ENCODE measurements around the gene CCDC187. TPM values are rescaled to one million over a fixed set of nuclear protein-coding genes. Genes with fewer than 3 reads are reported as not detected.

The CCDC187 gene
- polyA plus RNA-seq, 1 donor from 2014 or later: 0.15 TPM

DNA sequence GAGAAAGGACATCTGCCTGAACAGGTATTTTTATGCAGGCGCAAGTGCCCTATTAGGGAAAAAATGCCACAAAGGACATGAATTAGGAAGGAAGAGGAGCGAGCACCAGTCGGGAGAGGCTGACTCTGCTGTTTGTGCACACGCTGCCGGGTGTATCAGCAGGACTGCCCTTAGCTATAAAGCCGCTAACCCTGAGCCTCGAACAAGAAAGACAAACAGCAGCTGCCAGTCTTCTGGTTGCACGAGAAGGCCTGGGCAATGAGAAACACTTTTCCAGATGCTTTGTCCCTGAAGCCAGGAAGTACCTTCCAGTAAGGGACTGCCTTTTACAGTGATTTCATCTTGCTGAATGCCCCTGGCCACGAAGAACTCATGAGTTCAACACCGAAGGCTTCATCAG, 70.9 kb downstream of the CCDC187 start:
- peak overlapping the region in 1 of 3 donors; percentile 51 for H3K27ac Mint-ChIP-seq
- H3K27me3 Mint-ChIP-seq: no peaks in the 10 kb centered on the region
- no peaks in the 10 kb centered on the region for H3K9me3 Mint-ChIP-seq
- peaks cover 9% of the 10 kb centered on the region for H3K36me3 Mint-ChIP-seq
- H3K4me1 Mint-ChIP-seq: peaks cover 19 to 29% (median 26%) of the 10 kb centered on the region in 3 donors
- H3K4me3 Mint-ChIP-seq: peak overlapping the region in 2 of 4 donors; percentile 20 to 45

DNA sequence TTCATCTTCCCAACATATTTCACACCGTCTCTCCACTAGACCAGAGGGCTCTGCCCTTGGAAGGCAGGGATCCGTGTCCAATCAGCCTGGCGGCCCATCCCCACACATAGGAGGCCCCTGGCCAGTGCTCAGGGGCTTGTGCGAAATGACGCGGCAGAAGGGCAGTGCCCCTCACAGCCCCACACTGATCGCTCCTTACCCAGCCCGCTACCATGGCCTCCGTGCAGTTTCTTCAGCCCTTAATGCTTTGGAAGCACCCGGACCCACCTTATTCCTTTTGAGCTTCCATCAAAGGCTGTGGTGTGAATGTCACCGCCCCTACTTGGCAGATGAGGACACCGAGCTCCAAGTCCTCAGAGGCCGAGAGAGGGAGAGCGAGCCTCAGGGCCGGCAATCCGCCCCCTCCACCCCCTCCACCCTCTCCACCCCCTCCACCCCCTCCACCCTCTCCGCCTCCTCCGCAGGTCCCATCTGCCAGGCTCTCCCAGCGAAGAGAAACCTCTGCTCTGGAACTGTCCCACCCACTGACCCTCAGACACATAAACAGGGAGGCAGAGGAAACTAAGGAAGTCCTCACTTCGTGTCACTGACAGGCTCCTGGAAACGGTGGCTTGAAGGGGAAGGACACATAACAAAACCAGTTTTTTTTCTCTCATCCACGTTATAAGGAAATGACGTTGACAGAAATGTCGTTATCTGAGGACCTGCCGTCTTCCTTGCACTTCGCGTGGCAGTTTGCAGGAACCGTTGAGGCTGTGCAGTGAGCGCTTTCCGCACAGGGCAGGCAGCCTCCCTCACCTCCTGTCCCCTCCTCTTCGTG, 72.2 kb downstream of the CCDC187 start:
- H3K27me3 Mint-ChIP-seq: no peaks in the 10 kb centered on the region
- H3K9me3 Mint-ChIP-seq: no peaks in the 10 kb centered on the region
- peak overlapping the region in 1 of 4 donors; percentile 55 for H3K4me3 Mint-ChIP-seq
- peaks cover 20 to 32% (median 22%) of the 10 kb centered on the region in 3 donors for H3K4me1 Mint-ChIP-seq
- H3K27ac Mint-ChIP-seq: peak overlapping the region in 2 of 3 donors; percentile 80 to 85
- H3K36me3 Mint-ChIP-seq: peaks cover 9% of the 10 kb centered on the region

DNA sequence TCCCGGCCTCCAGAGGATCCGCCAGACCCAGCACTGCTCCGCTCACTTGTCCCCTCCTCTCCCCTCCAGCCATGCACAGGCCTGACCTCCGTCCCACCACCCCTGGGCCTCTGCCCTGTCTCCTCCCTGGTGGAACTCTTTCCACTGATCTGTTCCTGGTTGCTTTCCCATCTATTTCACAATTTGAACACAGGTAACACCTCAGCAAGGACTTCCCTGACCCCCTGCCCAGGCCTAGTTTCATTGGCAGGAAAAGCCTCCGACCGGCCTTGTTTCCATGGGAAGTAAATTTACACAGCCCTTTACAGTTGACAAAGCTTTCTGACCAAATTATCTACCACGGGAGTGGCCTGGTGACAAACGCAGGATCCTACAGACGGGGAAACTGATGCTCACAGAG, 73.1 kb downstream of the CCDC187 start:
- H3K36me3 Mint-ChIP-seq: peaks cover 9% of the 10 kb centered on the region
- no peaks in the 10 kb centered on the region for H3K27me3 Mint-ChIP-seq
- peak overlapping the region in 1 of 3 donors; percentile 80 for H3K27ac Mint-ChIP-seq
- peaks cover 25 to 41% (median 26%) of the 10 kb centered on the region in 3 donors for H3K4me1 Mint-ChIP-seq
- H3K9me3 Mint-ChIP-seq: no peaks in the 10 kb centered on the region
- H3K4me3 Mint-ChIP-seq: no peak overlapping the region

DNA sequence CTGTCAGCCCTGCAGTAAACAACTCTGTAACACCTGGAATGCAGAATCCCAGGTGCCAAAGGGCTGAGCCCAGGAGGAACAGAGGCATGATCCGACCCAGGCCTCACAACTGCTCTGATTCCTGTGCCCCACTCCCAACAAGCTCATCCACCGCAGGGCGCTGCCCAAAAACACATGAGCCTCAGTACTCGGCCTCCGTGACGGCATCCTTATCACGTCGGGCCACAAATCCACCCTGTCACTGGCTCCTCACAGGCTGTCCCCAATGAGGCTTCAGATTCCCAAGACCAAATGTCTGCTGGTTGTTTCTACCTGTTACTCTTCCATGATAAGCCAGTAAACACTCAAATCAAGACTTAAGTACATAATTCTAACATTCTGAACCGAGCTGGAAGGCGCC, 73.5 kb downstream of the CCDC187 start:
- peaks cover 5% of the 10 kb centered on the region for H3K36me3 Mint-ChIP-seq
- peak overlapping the region in 1 of 3 donors; percentile 80 for H3K27ac Mint-ChIP-seq
- H3K27me3 Mint-ChIP-seq: no peaks in the 10 kb centered on the region
- H3K9me3 Mint-ChIP-seq: no peaks in the 10 kb centered on the region
- peak overlapping the region in 1 of 4 donors; percentile 43 for H3K4me3 Mint-ChIP-seq
- peaks cover 26 to 44% (median 28%) of the 10 kb centered on the region in 3 donors for H3K4me1 Mint-ChIP-seq

DNA sequence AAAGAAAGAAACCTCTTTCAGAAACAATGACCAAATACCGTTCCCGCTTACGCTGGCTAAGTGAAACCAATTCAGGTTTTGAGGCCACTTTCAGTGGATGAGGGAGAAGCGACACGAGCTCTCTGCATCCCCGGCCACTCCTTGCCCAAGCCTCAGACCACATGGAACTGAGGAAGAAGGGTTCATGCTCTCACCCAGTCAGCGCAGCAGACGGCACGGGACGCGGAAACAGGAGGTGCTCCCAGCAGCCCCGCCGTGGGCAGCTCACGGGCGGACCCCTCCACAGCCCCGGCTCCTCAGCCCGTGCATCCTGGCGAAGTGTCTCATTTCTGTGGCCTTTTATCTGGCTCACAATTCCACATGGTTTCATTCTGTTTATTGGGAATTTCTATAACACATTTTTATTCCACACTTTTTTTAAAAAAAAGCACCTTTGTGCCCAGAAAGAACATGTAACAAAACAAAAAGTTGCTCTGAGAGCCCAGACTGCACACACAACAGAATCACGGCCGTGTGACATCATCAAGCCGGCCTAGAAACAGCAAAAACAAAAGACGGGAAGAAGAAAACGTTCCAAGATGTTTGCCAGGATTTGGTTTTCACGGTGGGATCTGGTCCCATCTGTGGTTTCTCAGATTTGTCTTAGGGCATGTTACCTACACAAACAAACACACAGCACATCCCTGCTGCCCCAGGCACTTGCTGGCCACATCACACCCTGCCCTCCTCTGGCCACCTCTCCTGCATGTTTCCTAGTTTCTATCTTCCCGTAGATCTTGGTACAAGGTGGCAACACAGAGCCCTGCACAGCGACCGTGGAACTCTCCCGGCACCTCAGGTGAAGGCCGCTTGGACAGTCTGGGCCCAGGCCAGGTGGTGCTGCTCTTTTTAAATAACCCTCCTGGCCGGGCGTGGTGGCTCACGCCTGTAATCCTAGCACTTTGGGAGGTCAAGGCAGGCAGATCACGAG, 74.5 kb downstream of the CCDC187 start:
- Mint-ChIP-seq H3K27ac (peak overlapping the region in 2 of 3 donors; percentile 54 to 91), H3K4me1 (peaks cover 26 to 48% (median 31%) of the 10 kb centered on the region in 3 donors), H3K4me3 (no peak overlapping the region), H3K36me3 (peaks cover 2% of the 10 kb centered on the region), H3K9me3 (no peaks in the 10 kb centered on the region), H3K27me3 (no peaks in the 10 kb centered on the region)

DNA sequence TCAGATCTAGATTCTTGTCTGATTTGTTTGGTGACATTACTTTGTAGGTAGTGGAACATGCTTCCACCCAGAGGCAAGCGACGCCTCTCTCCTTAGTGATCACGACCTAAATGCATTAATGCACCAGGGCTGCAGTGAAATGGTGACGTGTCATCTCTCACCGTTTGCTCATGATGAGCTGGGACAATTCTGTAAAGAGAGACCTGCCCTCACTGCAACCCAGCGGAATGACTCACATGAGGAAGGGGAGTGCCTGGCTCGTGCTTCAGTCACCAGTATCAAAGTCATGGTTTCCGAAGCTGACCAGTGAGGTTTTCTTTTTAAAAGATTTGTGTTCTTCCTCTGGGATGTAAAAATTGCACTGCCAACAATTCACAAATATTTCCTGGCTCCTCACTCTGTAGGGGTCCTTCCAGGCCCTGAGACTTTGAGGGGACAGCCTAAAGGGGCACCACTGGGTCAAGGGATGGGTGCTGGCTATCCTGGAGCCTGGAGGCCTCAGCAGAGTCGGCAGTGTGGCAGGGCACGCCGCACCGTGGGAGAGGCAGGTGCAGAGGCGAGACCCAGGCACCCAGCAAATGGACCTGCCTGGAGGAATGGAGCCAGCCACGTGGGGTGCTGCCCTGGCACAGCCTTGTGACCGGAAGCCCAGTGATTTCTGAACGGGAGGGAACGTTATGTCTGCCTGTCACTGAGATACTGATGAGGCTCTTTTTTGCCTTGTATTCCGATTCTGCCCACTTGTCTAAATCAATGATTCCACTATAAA, 75.6 kb downstream of the CCDC187 start:
- H3K36me3 Mint-ChIP-seq: peaks cover 2% of the 10 kb centered on the region
- no peak overlapping the region for H3K4me3 Mint-ChIP-seq
- no peaks in the 10 kb centered on the region for H3K9me3 Mint-ChIP-seq
- no peaks in the 10 kb centered on the region for H3K27me3 Mint-ChIP-seq
- H3K4me1 Mint-ChIP-seq: peaks cover 15 to 50% (median 31%) of the 10 kb centered on the region in 3 donors
- H3K27ac Mint-ChIP-seq: peak overlapping the region; percentile 54 to 91 (median 85)

DNA sequence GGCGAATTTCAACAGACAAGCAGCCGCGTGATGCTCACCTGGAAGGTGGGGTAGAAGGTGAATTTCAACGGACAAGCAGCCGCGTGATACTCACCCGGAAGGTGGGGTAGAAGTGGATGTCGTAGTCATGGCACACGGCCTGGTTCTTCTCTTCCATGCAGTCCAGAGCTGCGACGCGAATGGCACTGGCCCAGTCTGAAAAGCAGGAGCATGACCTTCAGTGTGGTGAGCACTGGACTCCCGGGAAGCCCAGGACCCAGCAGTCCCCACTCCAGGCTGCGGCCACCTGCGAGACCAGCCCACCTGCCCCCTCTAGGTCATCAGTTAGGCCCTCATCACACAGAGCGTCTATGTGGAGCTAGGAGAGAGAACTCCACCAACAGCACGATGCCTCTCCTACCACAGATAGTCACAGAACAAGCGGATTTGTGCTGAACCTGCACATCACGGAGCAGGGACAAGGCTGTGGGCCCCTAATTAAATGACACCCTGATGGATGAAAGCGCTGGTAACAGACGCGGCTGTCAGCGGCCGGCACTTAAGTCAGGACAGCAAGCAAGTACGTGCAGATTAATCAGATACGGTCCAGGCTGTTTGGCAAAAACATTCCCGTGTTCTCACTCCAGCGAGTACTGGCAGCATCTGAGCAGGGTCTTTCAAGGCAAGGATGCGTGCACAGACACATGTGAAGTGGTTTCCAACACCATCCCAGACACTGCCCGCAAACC, 77.0 kb downstream of the CCDC187 start:
- no peaks in the 10 kb centered on the region for H3K27me3 Mint-ChIP-seq
- no peaks in the 10 kb centered on the region for H3K9me3 Mint-ChIP-seq
- H3K4me1 Mint-ChIP-seq: peaks cover 14 to 52% (median 32%) of the 10 kb centered on the region in 3 donors
- H3K4me3 Mint-ChIP-seq: peak overlapping the region in 3 of 4 donors; percentile 83 to 87 (median 84)
- H3K36me3 Mint-ChIP-seq: peaks cover 2% of the 10 kb centered on the region
- peak overlapping the region; percentile 97 to 100 (median 99) for H3K27ac Mint-ChIP-seq

DNA sequence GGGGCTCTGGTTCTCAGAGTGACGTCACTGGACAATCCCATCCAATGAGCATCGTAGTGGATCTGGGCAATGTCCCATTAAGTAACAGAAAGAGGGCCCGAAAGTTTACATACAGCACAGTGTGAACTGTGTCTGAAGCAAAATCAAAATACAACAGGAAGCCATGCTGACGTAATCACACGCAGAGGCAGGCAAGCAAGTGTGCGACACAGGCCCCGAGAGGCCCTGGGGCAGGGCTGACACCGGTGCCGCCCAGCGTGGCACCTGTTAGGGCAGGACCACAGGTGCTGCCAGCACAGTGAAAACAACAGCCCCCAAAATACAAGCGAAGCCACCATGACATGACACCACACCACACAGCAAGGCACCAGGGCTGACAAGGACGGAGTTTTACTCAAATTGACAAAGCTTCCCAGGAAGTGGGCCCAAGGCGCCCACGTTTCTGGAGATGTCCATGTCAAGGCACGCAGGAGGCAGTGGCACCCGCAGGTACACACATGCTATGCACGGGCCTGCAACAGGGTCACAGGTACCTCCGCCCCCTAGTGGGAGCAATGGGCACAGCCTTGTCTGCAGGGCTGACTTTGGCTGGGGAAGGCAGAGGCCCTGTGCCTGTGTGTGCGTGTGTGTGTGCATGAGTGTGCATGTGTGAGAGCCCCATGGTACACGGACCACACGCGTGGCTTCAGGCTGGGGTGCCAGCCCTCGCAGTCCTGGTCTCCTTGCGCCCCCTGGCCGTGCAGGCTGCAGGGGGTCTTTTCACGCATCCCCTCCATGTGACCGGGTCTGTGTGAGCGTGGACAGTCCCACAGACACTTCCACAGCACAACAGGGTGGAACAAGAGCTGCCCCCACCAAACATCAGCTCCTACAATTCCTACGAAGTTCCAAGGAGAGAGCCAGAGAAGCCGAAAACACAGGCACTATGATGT, 77.9 kb downstream of the CCDC187 start:
- Mint-ChIP-seq H3K4me3 (peak overlapping the region; percentile 82 to 89 (median 86)), H3K4me1 (peaks cover 12 to 51% (median 32%) of the 10 kb centered on the region in 3 donors), H3K9me3 (no peaks in the 10 kb centered on the region), H3K27ac (peak overlapping the region; percentile 97 to 100 (median 99)), H3K27me3 (no peaks in the 10 kb centered on the region), H3K36me3 (peaks cover 2% of the 10 kb centered on the region)

DNA sequence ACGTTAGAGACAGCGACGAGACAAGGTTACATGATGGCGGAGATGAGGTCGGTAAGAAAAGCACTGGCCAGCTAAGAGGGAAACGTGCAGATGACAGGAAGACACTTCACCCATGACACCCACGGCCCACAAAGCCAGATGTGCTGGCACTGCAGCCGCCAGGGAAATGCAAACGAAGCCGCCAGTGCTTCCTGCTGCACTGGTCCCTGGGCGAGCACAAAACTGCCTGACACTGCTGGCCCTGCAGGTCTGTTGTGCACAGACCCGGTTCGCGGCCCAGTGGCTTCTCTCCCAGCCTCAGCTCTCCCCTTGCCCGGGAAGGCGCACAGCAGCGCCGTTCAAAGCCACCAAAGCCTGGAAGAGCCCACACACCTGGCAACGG, 78.5 kb downstream of the CCDC187 start:
- Mint-ChIP-seq H3K27me3 (no peaks in the 10 kb centered on the region), H3K4me3 (peak overlapping the region; percentile 82 to 89 (median 86)), H3K4me1 (peaks cover 9 to 48% (median 33%) of the 10 kb centered on the region in 3 donors), H3K27ac (peak overlapping the region; percentile 97 to 100 (median 99)), H3K9me3 (no peaks in the 10 kb centered on the region), H3K36me3 (peaks cover 2% of the 10 kb centered on the region)

DNA sequence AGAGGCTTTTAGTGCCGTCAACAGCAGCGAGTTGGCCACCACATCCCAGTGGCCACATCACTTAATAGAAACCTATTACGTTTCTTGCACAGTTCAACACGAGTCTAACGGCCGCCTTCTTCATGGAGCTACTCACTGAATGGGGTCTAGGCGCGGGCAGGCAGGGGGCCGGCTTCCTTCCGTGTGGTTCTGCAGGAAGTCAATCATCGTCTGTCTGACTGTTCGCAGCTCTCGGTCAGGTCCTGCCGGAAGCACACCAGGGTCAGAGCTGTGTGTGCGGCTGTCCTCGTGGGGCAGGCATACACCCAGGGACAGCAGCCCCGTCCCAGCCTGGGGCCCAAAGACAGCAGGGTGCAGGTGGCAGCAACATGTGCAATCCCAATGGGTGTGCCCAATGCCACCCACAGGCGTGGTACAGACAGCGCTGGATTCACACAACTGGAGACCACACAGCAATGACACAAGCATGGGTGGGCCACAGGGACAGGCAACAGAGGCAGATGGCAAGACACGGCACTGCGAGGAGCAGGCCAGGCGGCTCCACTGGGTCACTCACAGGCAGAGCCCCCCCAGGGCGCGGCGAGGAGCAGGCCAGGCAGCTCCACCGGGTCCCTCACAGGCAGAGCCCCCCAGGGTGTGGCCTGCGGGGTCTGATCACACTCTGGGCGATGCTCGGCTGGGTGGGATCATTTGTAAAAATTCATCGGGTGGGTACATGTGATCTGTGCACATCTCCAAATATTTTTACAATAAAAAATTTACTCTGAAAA, 79.8 kb downstream of the CCDC187 start:
- H3K36me3 Mint-ChIP-seq: no peaks in the 10 kb centered on the region
- H3K27me3 Mint-ChIP-seq: no peaks in the 10 kb centered on the region
- H3K27ac Mint-ChIP-seq: peak overlapping the region; percentile 84 to 100 (median 99)
- H3K4me1 Mint-ChIP-seq: peaks cover 9 to 46% (median 33%) of the 10 kb centered on the region in 3 donors
- peak overlapping the region in 3 of 4 donors; percentile 52 to 89 (median 54) for H3K4me3 Mint-ChIP-seq
- no peaks in the 10 kb centered on the region for H3K9me3 Mint-ChIP-seq

DNA sequence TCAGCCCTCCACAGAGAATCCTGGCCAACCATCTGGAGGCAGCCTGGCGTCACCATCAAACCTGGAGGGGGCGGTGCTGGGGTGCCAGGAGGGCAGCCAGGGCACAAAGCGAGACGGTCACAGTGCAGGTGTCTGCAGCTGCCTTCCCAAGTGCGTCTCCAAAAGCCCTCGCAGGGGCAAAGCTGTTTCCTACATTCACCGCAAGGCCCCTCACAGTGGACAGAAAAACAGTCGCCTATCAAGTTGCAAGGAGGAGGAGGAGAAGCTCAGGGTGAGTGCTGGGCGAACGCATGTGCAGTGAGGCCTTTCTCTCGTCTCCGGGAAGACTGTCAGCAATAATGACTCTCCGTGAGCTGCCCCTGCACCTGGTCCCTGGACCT, 81.0 kb downstream of the CCDC187 start:
- Mint-ChIP-seq H3K27ac (peak overlapping the region; percentile 84 to 97 (median 86)), H3K9me3 (no peaks in the 10 kb centered on the region), H3K4me1 (peaks cover 9 to 38% (median 26%) of the 10 kb centered on the region in 3 donors), H3K36me3 (no peaks in the 10 kb centered on the region), H3K4me3 (peak overlapping the region in 3 of 4 donors; percentile 52 to 81 (median 60)), H3K27me3 (no peaks in the 10 kb centered on the region)

DNA sequence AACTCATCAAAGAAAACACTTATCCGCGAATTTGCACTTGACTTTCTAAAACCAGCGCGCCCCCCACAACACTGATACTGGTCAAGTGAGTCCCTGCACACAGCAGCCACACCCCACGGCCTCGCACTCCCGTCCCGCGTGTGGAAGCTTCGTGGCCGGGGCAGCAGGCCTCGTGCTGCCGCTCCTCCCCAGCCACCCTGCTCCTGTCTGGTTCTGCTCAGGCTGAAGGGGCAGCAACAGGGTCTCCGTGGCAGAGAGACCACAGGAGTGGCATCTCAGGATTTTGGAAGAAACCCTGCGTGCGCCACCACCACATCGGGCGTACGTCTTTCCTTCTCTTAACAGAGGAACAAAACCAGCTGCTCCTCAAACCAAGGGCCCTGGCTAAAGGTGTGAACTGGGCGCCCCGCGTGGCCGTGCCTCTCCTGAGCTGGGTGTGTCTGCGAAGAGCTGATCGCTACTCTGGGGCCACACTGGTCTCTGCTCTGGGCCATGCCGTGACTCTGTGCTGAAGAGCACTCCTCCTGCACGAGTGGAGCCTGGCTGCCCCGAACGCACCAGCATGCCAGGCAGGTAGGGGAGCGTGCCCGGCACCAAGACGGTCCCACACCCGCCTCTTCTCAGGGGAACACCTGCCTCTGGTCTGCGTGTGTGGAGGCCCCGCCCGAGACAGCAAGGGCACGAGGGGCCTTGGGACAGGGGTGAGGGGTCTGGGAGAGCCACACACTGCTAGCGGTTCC, 81.6 kb downstream of the CCDC187 start:
- no peaks in the 10 kb centered on the region for H3K27me3 Mint-ChIP-seq
- H3K36me3 Mint-ChIP-seq: no peaks in the 10 kb centered on the region
- peaks cover 9 to 34% (median 25%) of the 10 kb centered on the region in 3 donors for H3K4me1 Mint-ChIP-seq
- no peak overlapping the region for H3K4me3 Mint-ChIP-seq
- peak overlapping the region in 2 of 3 donors; percentile 23 to 97 for H3K27ac Mint-ChIP-seq
- H3K9me3 Mint-ChIP-seq: no peaks in the 10 kb centered on the region
